Stimulated activated naive CD8-positive, alpha-beta T cell treated with anti-CD3 and anti-CD28 coated beads, Interleukin-15, Interleukin-2, amounts not matched to agents 100 U/mL and 50 U/mL, for 24 hours (primary cell): Measurements from ENCODE around the gene CASK.

Source experiments
- ATAC-seq: fragments of 150-1000 bp; cut with Tn5 transposase; one replicate; pipeline ENCODE4 v1.10.0; 2021
- DNase-seq: peaks from one replicate; pipeline ENCODE4 v3.0.0; 2021

CASK gene

DNA sequence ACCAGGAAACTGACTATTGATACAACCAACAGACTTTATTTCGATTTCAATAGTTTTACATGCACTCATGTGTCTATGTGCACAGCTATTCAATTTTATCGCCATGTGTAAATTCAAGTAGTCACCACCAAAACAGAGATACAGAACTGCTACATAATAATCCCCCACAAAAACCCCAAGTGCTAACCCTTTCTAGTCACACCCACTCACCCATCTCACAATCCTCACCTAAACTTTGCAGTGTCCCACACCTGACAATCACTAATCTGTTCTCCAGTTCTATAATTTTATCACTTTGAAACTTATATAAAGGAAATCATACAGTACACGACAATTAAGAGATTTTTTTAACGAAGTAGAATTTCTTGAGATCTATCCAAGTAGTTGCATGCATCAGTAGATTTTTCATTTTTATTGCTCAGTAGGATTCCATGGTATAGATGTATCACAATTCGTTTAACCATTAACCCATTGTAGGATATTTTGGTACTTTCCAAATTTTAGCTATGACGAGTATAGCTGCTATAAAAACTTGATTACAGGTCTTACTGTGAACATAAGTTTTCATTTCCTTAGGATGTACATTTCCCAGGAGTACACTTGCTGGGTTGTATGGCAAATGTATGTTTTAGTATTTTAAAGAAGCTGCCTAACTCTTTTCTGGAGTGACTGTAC, 85.9 kb downstream of the CASK start:
- no peak for DNase-seq
- ATAC-seq, result no peak

GRCh38 chrX:41828826-41829225, 94.5 kb downstream of the CASK start:
- DNase-seq, result no peak
- ATAC-seq, result no peak

GRCh38 chrX:41827886-41828285, 95.5 kb downstream of the CASK start:
- no peak for DNase-seq
- no peak for ATAC-seq

DNA sequence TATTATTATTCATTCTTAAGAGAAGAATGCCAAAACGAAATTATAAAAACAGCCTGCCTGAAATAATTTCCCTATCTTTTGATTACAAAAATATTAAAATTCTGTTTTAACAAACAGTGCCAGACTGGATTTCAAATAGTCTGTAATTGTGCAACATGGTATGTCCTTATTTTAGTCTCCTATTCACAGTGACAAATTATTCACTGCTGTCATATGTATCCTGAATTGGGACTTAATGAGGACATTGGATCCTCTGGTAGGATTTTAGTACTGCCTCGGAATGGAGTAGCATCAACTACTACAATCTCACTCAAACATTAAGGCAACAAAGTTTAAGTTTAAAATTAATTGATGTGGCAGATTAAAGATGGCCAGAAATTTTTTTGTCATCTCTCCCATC, 97.6 kb downstream of the CASK start:
- no peak for DNase-seq
- ATAC-seq, result no peak

- ATAC-seq (no peak), DNase-seq (no peak)
Observed at GRCh38 chrX:41824551-41824950, 98.8 kb downstream of the CASK start.

DNA sequence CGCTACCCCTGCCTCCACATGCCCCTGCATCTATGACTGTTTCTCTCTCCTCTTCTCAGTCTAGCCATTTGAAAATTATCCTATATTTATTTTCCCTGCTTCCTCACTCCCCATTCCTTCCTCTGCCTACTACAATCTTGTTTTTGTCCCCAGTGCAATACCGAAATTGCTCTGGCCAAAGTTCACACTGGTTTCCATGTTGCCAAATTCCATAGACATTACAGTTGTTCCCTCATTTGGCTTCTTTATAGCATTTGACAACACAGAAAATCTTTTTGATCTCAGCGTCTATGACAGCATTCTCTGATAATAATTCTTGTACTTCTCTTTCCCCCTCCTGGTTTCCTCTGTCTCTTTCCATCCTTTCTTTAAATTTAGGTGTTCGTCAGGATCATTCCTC, 100.0 kb downstream of the CASK start:
- ATAC-seq, result no peak
- DNase-seq, result no peak

DNA sequence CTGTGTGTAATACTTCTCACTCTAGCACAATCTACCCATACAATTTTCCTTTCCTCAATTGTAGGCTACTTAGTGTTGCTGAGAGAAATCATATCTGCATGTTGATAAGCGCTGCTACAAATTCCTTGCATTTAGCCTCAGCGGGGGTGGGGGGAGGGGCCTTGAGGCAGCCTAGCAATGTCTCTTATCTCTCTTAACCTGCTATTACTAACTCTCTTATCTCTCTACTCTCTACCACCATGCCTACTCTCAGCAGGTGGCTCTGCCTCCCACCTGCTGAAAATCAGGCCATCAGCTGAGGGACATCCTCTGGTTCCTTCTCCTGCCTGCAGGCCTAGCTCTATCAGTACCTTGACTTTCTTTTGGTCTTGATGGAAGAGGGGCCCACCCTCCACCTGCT, 100.5 kb downstream of the CASK start:
- DNase-seq (no peak), ATAC-seq (no peak)

- ATAC-seq (no peak), DNase-seq (no peak)
Observed at GRCh38 chrX:41808047-41808446, 115.3 kb downstream of the CASK start.

GRCh38 chrX:41802958-41803357, 120.4 kb downstream of the CASK start:
- DNase-seq, result no peak
- no peak for ATAC-seq

GRCh38 chrX:41799661-41800060, 123.7 kb downstream of the CASK start:
- DNase-seq, result no peak
- ATAC-seq, result no peak

- ATAC-seq (no peak), DNase-seq (no peak)
Observed at GRCh38 chrX:41796577-41796976, 126.8 kb downstream of the CASK start.

DNA sequence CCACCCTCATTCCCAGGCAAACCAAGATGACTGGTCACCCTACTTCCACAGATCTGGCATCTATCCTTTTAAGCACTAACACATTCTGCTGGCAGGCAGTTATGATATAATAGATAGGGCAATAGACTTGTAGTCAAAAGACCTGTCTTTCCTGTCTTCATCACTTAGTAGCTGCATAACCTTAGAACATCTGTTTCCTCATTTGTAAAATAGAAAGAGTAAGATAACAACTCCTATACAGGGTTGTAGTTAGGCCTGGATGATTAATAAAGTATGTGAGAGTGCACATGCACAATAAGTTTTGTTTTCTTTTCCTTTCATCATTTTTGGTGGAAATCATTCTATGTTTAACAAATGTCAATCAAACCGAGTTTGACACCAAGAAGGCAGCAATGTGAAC, 127.3 kb downstream of the CASK start:
- peak; percentile 28 for ATAC-seq

DNA sequence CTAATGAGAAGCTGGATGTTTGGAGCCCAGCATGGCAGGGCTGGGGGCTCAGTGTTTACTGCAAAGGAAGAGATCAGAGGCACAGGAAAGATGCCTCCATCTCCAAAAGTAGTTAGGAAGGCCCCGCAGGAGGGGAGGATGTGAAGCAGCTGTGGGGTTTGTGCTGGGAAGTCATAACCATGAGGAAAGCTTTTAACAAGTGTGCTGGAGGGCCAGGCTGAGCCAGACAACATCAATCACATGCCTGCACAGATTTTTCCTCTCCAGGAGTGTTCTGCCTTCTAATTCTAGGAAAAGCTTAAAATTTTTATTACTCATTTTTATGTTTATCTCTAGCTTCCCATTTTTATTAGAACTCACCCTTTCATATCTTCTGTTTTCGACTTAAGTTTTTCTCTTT, 134.0 kb downstream of the CASK start:
- no peak for DNase-seq
- no peak for ATAC-seq

More for the DNA sequence above, 127.3 kb downstream of the CASK start:
- DNase-seq, result no peak

GRCh38 chrX:41785685-41786084, 137.7 kb downstream of the CASK start:
- peak; percentile 49 for ATAC-seq
- DNase-seq, result no peak

DNA sequence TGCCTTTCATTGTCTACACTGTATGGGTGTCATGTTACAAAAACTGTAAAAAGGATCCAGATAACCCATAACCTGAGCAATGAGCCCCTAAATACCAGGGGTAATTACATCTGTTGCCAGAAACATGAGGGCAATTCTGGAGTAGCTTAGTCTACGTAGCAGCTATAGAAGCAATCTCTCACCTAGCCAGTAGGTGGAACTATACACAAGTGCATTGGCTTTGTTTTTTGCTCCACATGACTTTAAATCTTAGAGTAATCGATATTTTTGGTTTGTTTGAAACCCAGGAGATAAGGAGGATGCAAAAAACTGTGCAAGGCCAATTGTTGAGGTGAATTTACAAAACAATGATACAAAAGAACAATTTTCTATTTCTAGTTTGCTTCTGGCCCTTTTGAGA, 141.9 kb downstream of the CASK start:
- DNase-seq, result no peak
- ATAC-seq, result peak; percentile 46

- no peak for DNase-seq
Observed at GRCh38 chrX:41779941-41780340, 143.4 kb downstream of the CASK start.

DNA sequence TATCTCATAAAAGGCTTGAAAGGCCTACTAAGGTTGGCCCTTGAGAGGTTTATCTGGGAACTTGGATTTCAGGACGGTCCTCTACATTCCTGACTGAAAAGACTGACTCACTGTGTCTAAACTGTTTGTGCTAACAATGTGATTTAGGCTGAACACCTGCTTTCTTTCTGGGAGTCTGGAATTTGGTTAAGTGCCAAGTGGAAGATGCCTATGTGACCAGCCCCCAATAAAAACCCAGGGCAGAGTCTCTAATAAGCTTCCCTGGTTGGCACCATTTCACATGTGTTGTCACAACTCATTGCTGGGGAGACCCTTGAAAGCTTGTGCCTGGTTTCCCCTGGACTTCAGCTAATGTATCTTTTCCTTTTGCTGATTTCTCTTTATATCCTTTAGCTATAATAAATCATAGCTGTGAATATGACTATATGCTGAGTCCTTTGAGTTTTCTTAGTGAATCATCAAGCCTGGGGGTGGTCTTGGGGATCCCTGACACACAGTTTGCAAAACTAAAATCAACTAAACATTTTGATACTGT, 144.3 kb downstream of the CASK start:
- no peak for ATAC-seq
- DNase-seq, result no peak

More at GRCh38 chrX:41779941-41780340, 143.4 kb downstream of the CASK start:
- no peak for ATAC-seq

DNA sequence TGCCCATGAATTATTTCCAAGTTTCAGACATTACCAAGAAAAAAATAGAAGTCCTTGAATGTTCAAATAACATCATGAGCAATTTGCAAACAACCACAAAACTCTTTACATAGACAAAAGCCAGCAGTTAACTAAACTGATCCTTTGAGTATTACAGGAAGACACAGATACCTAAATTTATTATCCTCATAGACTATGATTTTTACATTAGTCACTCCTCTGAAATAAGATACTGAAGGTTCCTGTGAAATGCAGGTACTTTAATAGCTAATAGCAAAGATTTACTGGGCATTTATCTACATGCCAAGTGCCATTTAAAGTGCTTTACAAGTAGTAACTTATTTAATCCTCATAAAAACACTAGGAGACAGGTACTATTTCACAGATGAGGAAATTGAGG, 161.7 kb downstream of the CASK start:
- DNase-seq (no peak), ATAC-seq (no peak)

- no peak for ATAC-seq
- no peak for DNase-seq
Observed at GRCh38 chrX:41761169-41761568, 162.2 kb downstream of the CASK start.

- ATAC-seq (no peak), DNase-seq (no peak)
Observed at GRCh38 chrX:41759817-41760216, 163.5 kb downstream of the CASK start.

GRCh38 chrX:41758401-41758800, 165.0 kb downstream of the CASK start:
- ATAC-seq (no peak), DNase-seq (no peak)

DNA sequence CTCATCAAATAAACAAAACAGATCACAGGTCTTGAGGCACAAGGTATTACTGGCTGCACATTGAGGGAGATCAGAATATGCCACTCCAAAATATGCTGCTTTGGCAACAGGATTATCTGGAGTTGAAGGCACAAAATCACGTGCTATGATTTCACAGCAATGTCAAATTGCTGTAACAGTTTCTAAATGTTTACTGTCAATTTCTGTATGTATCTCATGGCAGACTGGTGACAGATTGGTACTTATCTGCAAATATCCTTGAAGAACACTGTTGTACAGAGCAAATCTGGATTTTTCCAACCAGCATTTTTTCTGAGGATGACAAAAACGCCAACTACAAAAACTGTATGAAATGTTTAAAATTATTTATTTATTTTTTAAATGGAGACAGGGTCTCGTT, 172.6 kb downstream of the CASK start:
- ATAC-seq (no peak), DNase-seq (no peak)

GRCh38 chrX:41739871-41740270, 183.5 kb downstream of the CASK start:
- ATAC-seq (no peak), DNase-seq (no peak)

DNA sequence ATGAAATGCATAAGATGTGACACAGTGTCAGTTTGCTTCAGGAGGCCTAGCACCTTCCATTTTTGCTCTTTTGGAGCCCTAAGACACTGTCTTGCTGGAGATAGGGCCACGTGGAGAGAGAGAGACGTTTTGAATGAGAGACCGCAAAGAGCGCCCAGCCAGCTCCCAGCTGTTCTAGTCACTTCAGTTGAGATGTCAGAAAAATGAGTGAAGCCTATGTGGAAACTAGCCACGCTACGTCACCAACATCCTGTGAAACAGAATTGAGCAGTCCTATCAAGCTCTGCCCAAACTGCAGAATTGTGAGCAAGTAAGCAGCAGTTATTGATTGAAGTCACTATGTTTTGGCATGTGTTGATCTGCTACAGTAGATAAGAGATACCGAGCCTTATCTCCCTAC, 186.3 kb downstream of the CASK start:
- peak; percentile 27 for DNase-seq
- ATAC-seq, result peak; percentile 44
